HG03558 (cell line): Measurements from ENCODE around the gene ZDHHC11B.
"Not testable (repeated sequence)": the region's sequence is repeated elsewhere in the genome, so short reads cannot be mapped to it uniquely, and the experiment has no call there.

Experiments used
- ATAC-seq: cut with Tn5 transposase; IDR thresholded peaks from one replicate; pipeline ENCODE4 v1.9.1; 2021; ENCODE audit warnings: moderate number of reproducible peaks; ENCODE audit not compliant: unreplicated experiment; ENCODE audit errors: extremely low read depth

ZDHHC11B gene

GRCh38 chr5:727087-727486, 57.4 kb downstream of the ZDHHC11B start:
- ATAC-seq = not testable (repeated sequence)

GRCh38 chr5:723865-724264, 60.7 kb downstream of the ZDHHC11B start:
- not testable (repeated sequence) for ATAC-seq

- ATAC-seq = not testable (repeated sequence)
Observed at GRCh38 chr5:723309-723708, 61.2 kb downstream of the ZDHHC11B start.

- not testable (repeated sequence) for ATAC-seq
Observed at GRCh38 chr5:719379-719778, 65.2 kb downstream of the ZDHHC11B start.

GRCh38 chr5:717143-717542, 67.4 kb downstream of the ZDHHC11B start:
- no peak for ATAC-seq

GRCh38 chr5:716740-717139, 67.8 kb downstream of the ZDHHC11B start:
- not testable (repeated sequence) for ATAC-seq

- not testable (repeated sequence) for ATAC-seq
Observed at GRCh38 chr5:715636-716035, 68.9 kb downstream of the ZDHHC11B start.

- not testable (repeated sequence) for ATAC-seq
Observed at GRCh38 chr5:714215-715118, 70.1 kb downstream of the ZDHHC11B start.

GRCh38 chr5:713686-714085, 70.8 kb downstream of the ZDHHC11B start:
- ATAC-seq = not testable (repeated sequence)

GRCh38 chr5:708848-709517, 75.5 kb downstream of the ZDHHC11B start:
- ATAC-seq = not testable (repeated sequence)

- not testable (repeated sequence) for ATAC-seq
Observed at GRCh38 chr5:708374-708773, 76.2 kb downstream of the ZDHHC11B start.

GRCh38 chr5:706127-706526, 78.4 kb downstream of the ZDHHC11B start:
- ATAC-seq = not testable (repeated sequence)

- ATAC-seq = not testable (repeated sequence)
Observed at GRCh38 chr5:696753-697702, 87.5 kb downstream of the ZDHHC11B start.

- ATAC-seq = not testable (repeated sequence)
Observed at GRCh38 chr5:696191-696590, 88.3 kb downstream of the ZDHHC11B start.

GRCh38 chr5:695475-695874, 89.1 kb downstream of the ZDHHC11B start:
- not testable (repeated sequence) for ATAC-seq

GRCh38 chr5:694042-694431, 90.5 kb downstream of the ZDHHC11B start:
- ATAC-seq = not testable (repeated sequence)

GRCh38 chr5:693271-694041, 91.1 kb downstream of the ZDHHC11B start, which contains the start of gene TPPP:
Gene TPPP, minus strand, starts transcription at chr5:693352. Its CDS starts 15,292 bp downstream, at chr5:678060.
- ATAC-seq = not testable (repeated sequence)

- not testable (repeated sequence) for ATAC-seq
Observed at GRCh38 chr5:692529-693041, 91.9 kb downstream of the ZDHHC11B start.
